ENCODE data around the gene PEX26. TPM values are rescaled to one million over a fixed set of nuclear protein-coding genes. Genes with fewer than 3 reads are reported as not detected.

Gene PEX26
- total RNA-seq, 2 donors from 2014 or later = 15.1 to 18.4 TPM

DNA sequence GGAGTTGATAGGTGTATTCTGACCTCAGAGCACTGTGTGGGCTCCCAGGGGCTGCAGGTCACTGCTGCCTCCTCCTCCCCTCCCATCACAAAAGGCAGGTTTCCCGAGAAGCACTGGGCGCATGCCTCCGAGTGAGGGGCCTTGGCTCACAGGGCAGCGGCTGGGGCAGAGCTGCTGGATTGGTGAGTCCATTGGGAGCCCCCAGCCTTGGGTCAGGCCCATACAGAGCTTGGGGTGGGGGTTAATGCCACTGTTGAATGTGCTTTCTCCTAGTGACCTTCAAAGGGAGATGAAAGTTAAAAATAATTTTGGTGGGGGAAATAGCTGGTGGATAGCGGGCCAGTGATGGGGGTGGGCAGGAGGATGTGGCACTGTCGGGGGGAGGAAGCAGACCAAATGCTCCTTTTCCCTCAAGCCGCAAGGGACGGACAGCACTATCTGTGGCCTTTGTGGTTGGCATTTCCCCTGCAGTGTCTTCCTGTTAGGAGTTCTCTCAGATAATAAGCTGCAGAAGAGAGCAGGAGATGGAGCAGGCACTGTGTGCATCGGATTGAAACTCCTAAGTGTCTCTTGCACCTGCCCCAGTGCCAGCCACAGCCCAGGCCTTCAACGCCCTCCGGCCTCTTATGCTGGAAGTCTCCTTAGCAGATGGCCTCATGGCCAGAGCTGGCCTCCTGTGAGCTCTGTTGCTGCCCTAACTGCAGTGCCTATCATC lies 36.0 kb downstream of the PEX26 start:
- no peak for DNase-seq (ENCODE audit: low spot score)
- no peaks in the 10 kb centered on the region for H3K9me3 ChIP-seq
- TF ChIP-seq, protein P1, sequence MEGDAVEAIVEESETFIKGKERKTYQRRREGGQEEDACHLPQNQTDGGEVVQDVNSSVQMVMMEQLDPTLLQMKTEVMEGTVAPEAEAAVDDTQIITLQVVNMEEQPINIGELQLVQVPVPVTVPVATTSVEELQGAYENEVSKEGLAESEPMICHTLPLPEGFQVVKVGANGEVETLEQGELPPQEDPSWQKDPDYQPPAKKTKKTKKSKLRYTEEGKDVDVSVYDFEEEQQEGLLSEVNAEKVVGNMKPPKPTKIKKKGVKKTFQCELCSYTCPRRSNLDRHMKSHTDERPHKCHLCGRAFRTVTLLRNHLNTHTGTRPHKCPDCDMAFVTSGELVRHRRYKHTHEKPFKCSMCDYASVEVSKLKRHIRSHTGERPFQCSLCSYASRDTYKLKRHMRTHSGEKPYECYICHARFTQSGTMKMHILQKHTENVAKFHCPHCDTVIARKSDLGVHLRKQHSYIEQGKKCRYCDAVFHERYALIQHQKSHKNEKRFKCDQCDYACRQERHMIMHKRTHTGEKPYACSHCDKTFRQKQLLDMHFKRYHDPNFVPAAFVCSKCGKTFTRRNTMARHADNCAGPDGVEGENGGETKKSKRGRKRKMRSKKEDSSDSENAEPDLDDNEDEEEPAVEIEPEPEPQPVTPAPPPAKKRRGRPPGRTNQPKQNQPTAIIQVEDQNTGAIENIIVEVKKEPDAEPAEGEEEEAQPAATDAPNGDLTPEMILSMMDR (IDR thresholded peaks at IDR 0.05) = no peak
- H3K4me3 ChIP-seq = no peak overlapping the region
- no peaks in the 10 kb centered on the region for H3K27me3 ChIP-seq
- peaks cover 0 to 64% of the 10 kb centered on the region in 2 donors for H3K4me1 ChIP-seq
- peak overlapping the region; percentile 83 to 90 for H3K27ac ChIP-seq
- H3K36me3 ChIP-seq = no peaks in the 10 kb centered on the region

DNA sequence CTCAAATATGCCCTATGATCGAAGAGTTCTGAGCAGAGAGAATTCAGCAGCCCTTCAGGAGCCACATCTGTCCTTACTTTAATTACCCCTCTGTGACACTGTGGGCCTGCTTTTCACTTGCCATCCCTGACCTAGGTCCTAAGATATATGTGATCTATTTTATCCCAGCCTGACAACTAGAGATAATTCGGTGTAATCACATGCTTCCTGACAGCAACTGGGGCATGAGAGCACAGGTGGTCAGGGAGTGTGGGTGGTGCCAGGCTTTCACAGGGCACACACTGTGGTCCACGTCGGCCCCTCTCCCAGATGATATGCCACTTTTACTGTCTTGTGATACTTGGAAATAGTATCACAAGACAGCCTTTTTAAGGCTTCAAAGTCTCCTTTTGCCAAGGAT lies 36.7 kb downstream of the PEX26 start:
- H3K36me3 ChIP-seq = no peaks in the 10 kb centered on the region
- DNase-seq (ENCODE audit: low spot score) = no peak
- no peaks in the 10 kb centered on the region for H3K27me3 ChIP-seq
- TF ChIP-seq, protein P1 (IDR thresholded peaks at IDR 0.05) = no peak
- H3K27ac ChIP-seq = peak overlapping the region; percentile 83 to 90
- no peak overlapping the region for H3K4me3 ChIP-seq
- H3K9me3 ChIP-seq = no peaks in the 10 kb centered on the region
- H3K4me1 ChIP-seq = peaks cover 0 to 71% of the 10 kb centered on the region in 2 donors

DNA sequence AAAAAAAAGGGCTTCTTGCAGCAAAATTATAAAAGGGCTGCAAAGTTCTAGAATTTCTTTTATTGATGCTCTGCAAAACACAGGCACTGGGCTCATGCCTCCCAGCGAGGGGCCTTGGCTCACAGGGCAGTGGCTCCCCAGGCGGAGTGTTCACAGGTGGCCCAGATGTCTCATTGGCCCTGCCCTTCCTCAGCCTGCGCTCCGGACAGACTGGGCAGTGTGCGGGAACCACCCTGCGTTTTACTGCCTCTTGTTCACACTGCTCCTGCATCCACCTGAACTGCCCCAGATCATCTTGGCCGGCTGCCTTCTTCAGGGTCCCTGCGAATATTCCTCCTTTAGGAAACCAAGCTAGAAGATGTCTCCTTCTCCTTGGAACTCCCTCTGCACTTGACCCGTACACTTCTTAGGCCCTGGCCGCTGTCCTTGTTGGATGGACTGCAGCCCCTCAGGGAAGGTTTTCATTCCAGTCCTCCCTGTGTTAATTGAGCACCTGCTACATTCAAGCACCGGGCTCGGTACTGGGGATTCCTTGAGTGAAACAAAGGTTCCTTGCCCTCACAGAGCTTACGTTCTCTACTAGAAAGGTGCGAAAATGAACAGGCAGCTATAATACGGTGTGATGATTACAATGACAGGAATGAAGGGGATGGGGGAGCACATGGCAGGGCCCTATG lies 37.3 kb downstream of the PEX26 start:
- H3K9me3 ChIP-seq = no peaks in the 10 kb centered on the region
- no peak overlapping the region for H3K4me3 ChIP-seq
- H3K4me1 ChIP-seq = peaks cover 0 to 70% of the 10 kb centered on the region in 2 donors
- H3K27me3 ChIP-seq = no peaks in the 10 kb centered on the region
- H3K36me3 ChIP-seq = no peaks in the 10 kb centered on the region
- TF ChIP-seq, protein P1 (IDR thresholded peaks at IDR 0.05) = no peak
- peak overlapping the region; percentile 83 to 90 for H3K27ac ChIP-seq
- no peak for DNase-seq (ENCODE audit: low spot score)

DNA sequence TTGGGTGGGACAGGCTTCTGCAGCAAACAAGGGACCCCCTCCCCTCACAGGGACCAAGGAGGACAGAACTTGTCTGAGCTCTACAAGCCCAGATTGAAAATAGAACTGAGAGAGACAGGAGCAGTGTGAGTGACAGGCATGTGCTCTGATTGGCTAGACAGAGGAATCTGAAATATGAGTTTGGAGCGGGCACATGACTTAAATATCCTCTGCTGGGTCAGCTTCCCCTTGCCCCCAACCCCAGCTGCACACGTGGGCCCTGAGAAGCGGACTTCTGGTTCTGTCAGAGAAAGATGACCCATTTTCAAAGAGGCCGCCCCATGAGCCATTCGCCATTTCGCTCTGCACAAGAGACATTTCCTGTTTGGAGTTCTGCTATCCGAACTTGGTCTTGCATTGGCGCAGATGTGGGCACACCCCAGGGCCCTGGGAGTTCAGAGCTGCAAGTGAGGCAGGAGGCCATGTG lies 38.1 kb downstream of the PEX26 start:
- DNase-seq (ENCODE audit: low spot score) = no peak
- TF ChIP-seq, protein P1 (IDR thresholded peaks at IDR 0.05) = no peak
- no peaks in the 10 kb centered on the region for H3K27me3 ChIP-seq
- peaks cover 0 to 63% of the 10 kb centered on the region in 2 donors for H3K4me1 ChIP-seq
- H3K4me3 ChIP-seq = no peak overlapping the region
- no peaks in the 10 kb centered on the region for H3K36me3 ChIP-seq
- H3K27ac ChIP-seq = peak overlapping the region; percentile 83 to 90
- no peaks in the 10 kb centered on the region for H3K9me3 ChIP-seq

DNA sequence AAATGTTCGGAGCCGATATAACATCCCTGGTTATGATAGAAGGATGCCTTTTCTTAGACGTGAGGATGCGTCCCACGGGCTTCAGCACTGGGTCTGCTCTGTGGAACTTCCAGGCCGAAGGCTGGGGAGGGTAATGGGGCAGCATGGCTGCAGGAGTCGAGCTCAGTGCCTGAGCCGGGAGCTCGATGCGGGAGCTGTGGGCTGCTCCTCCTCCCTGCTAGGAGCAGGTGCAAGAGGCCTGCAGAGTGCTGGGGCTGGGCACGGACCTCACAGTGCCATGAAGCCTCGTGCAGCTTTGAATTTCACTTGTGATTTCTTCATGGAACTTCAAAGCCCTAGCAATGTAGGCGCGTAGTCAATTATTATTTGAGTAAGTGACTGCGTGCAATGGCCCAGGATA lies 38.8 kb downstream of the PEX26 start:
- Histone ChIP-seq H3K4me3 (no peak overlapping the region), H3K9me3 (no peaks in the 10 kb centered on the region), H3K27ac (peak overlapping the region; percentile 83 to 90), H3K4me1 (peaks cover 0 to 56% of the 10 kb centered on the region in 2 donors), H3K27me3 (no peaks in the 10 kb centered on the region), H3K36me3 (peaks cover 4% of the 10 kb centered on the region)
- TF ChIP-seq, protein P1 (IDR thresholded peaks at IDR 0.05) = no peak
- DNase-seq (ENCODE audit: low spot score) = no peak
